H9 (cell line): ENCODE results near the gene ENC1. TPM values are rescaled to one million over a fixed set of nuclear protein-coding genes. Genes with fewer than 3 reads are reported as not detected.

Experiments used
- DNase-seq: peaks from one replicate; pipeline ENCODE4 v3.0.0-alpha.2; 2017
- H2AFZ ChIP-seq: one replicate; pipeline ENCODE4 v1.6.1; 2013; ENCODE audit warnings: mild to moderate bottlenecking, low read length, control low read depth, moderate library complexity
- H2AK5ac ChIP-seq: 2 replicates; pipeline ENCODE4 v1.6.1; 2013; ENCODE audit warnings: low read length, control low read depth, mixed read lengths; ENCODE audit not compliant: insufficient read length
- H2BK120ac ChIP-seq: one replicate; pipeline ENCODE4 v1.6.1; 2013; ENCODE audit warnings: low read depth, mild to moderate bottlenecking, low read length, control low read depth, inconsistent platforms; ENCODE audit not compliant: poor library complexity, severe bottlenecking
- H2BK12ac ChIP-seq: 2 replicates; pipeline ENCODE4 v1.6.1; 2013; ENCODE audit warnings: low read length, control low read depth, mixed read lengths, low read depth; ENCODE audit not compliant: insufficient read length
- H2BK15ac ChIP-seq: 2 replicates; pipeline ENCODE4 v1.6.1; 2013; ENCODE audit warnings: low read depth, low read length, control low read depth
- H2BK20ac ChIP-seq: one replicate; pipeline ENCODE4 v1.6.1; 2013; ENCODE audit warnings: low read depth, mild to moderate bottlenecking, low read length, control low read depth, inconsistent platforms; ENCODE audit not compliant: poor library complexity, severe bottlenecking
- H2BK5ac ChIP-seq: 2 replicates; pipeline ENCODE4 v1.6.1; 2013; ENCODE audit warnings: low read length, control low read depth, mixed read lengths; ENCODE audit not compliant: insufficient read length
- H3K14ac ChIP-seq: 2 replicates; pipeline ENCODE4 v1.6.1; 2013; ENCODE audit warnings: low read length, control low read depth; ENCODE audit not compliant: insufficient read depth
- H3K18ac ChIP-seq: 2 replicates; pipeline ENCODE4 v1.6.1; 2013; ENCODE audit warnings: low read depth, mild to moderate bottlenecking, mixed read lengths, low read length, control low read depth; ENCODE audit not compliant: insufficient read length
- H3K23ac ChIP-seq: 2 replicates; pipeline ENCODE4 v1.6.1; 2013; ENCODE audit warnings: low read length, control low read depth, mixed read lengths, low read depth; ENCODE audit not compliant: insufficient read length
- H3K23me2 ChIP-seq: 2 replicates; pipeline ENCODE4 v1.6.1; 2013; ENCODE audit warnings: low read depth, mild to moderate bottlenecking, mixed read lengths, low read length, control low read depth; ENCODE audit not compliant: insufficient read length, poor library complexity, severe bottlenecking
- H3K27ac ChIP-seq: 2 replicates; pipeline ENCODE4 v1.5.1; 2013; ENCODE audit warnings: low read length, control low read depth, mixed read lengths, low read depth; ENCODE audit not compliant: insufficient read length
- H3K27me3 ChIP-seq: 2 replicates; pipeline ENCODE4 v1.6.1; 2013; ENCODE audit warnings: low read length, control low read depth, inconsistent platforms; ENCODE audit not compliant: insufficient read depth
- H3K4ac ChIP-seq: 2 replicates; pipeline ENCODE4 v1.6.1; 2013; ENCODE audit warnings: low read depth, mild to moderate bottlenecking, control low read depth, inconsistent platforms, low read length, moderate library complexity
- H3K4me1 ChIP-seq: 2 replicates; pipeline ENCODE4 v1.6.1; 2013; ENCODE audit warnings: low read length, control low read depth, inconsistent platforms; ENCODE audit not compliant: insufficient read depth
- H3K4me2 ChIP-seq: 2 replicates; pipeline ENCODE4 v1.6.1; 2013; ENCODE audit warnings: low read length, control low read depth, mixed read lengths; ENCODE audit not compliant: insufficient read length, insufficient read depth
- H3K56ac ChIP-seq: 2 replicates; pipeline ENCODE4 v1.6.1; 2013; ENCODE audit warnings: low read depth, mild to moderate bottlenecking, mixed read lengths, low read length, control low read depth; ENCODE audit not compliant: insufficient read length
- H3K79me1 ChIP-seq: 2 replicates; pipeline ENCODE4 v1.6.1; 2013; ENCODE audit warnings: low read depth, mild to moderate bottlenecking, moderate library complexity, low read length, control low read depth, inconsistent platforms; ENCODE audit not compliant: insufficient read depth, poor library complexity, severe bottlenecking
- H3K79me2 ChIP-seq: 2 replicates; pipeline ENCODE4 v1.6.1; 2013; ENCODE audit warnings: low read length, control low read depth, inconsistent platforms; ENCODE audit not compliant: insufficient read depth
- H3K9ac ChIP-seq: 2 replicates; pipeline ENCODE4 v1.6.1; 2013; ENCODE audit warnings: low read length, control low read depth, mixed read lengths; ENCODE audit not compliant: insufficient read length; ENCODE audit errors: extremely low read depth
- H3K9me3 ChIP-seq: one replicate; pipeline ENCODE4 v1.6.1; 2013; ENCODE audit warnings: low read depth, low read length, inconsistent platforms; ENCODE audit not compliant: control insufficient read depth
- H3T11ph ChIP-seq: one replicate; pipeline ENCODE4 v1.6.1; 2013; ENCODE audit warnings: mild to moderate bottlenecking, low read length, control low read depth, inconsistent platforms
- H4K20me1 ChIP-seq: one replicate; pipeline ENCODE4 v1.6.1; 2013; ENCODE audit not compliant: control insufficient read depth, insufficient read length, insufficient read depth
- H4K5ac ChIP-seq: 2 replicates; pipeline ENCODE4 v1.6.1; 2013; ENCODE audit warnings: low read depth, mild to moderate bottlenecking, mixed read lengths, low read length, control low read depth; ENCODE audit not compliant: insufficient read length
- H4K8ac ChIP-seq: replicated peaks from 2 replicates; pipeline ENCODE4 v1.6.1; 2013; ENCODE audit warnings: low read length, control low read depth, mixed read lengths, low read depth; ENCODE audit not compliant: insufficient read length
- H4K91ac ChIP-seq: 2 replicates; pipeline ENCODE4 v1.6.1; 2013; ENCODE audit warnings: low read depth, mild to moderate bottlenecking, moderate library complexity, mixed read lengths, low read length, control low read depth; ENCODE audit not compliant: insufficient read length
- H3K27ac Mint-ChIP-seq, 3 experiments: 2 replicates in 2 of 3; 3 replicates in 1 of 3; pipeline ENCODE4 v1.8.0; 2020 to 2021; ENCODE audit warnings: mixed read lengths in 3 of 3, mild to moderate bottlenecking in 1 of 3, moderate library complexity in 1 of 3
- H3K27me3 Mint-ChIP-seq: 2 replicates; pipeline ENCODE4 v1.8.0; 2021; ENCODE audit warnings: low read depth, mild to moderate bottlenecking, moderate library complexity, mixed read lengths
- H3K36me3 Mint-ChIP-seq, 3 experiments: 2 replicates in 2 of 3; 3 replicates in 1 of 3; pipeline ENCODE4 v1.8.0; 2020 to 2021; ENCODE audit warnings: low read depth in 3 of 3, mixed read lengths in 3 of 3; ENCODE audit not compliant: insufficient read depth in 1 of 3
- H3K4me1 Mint-ChIP-seq, 2 experiments: 2 replicates each; pipeline ENCODE4 v1.8.0; 2020; ENCODE audit warnings: mixed read lengths in 2 of 2
- H3K4me3 Mint-ChIP-seq, 2 experiments: 2 replicates in 1 of 2; 3 replicates in 1 of 2; pipeline ENCODE4 v1.8.0; 2020 to 2021; ENCODE audit warnings: mild to moderate bottlenecking in 2 of 2, mixed read lengths in 2 of 2, moderate library complexity in 1 of 2
- H3K9me3 Mint-ChIP-seq, 2 experiments: 2 replicates in 1 of 2; 3 replicates in 1 of 2; pipeline ENCODE4 v1.8.0; 2020; ENCODE audit warnings: mild to moderate bottlenecking in 2 of 2, mixed read lengths in 2 of 2, moderate library complexity in 1 of 2
- CTCF ChIP-seq: fragments of 200-600 bp; sonication (generic); conservative IDR thresholded peaks from 3 replicates; pipeline ENCODE4 v1.8.0; 2021; ENCODE audit warnings: antibody characterized with exemption, mild to moderate bottlenecking
- WGBS: extraction: QIAGEN DNeasy Blood & Tissue Kit; methylation state at CpG from one replicate; pipeline ENCODE4 v1.1.7; 2013; ENCODE audit warnings: missing lambda C conversion rate, low lambda C conversion rate, mixed read lengths; ENCODE audit not compliant: insufficient read length; ENCODE audit errors: extremely low coverage; 5-methylcytosine and 5-hydroxymethylcytosine counted together
- total RNA-seq: library from RNA; stranded (reverse); gene quantifications from 2 replicates; pipeline ENCODE4 v1.2.1, GENCODE V29; 2021

The ENC1 gene
- total RNA-seq, 1 experiment from 2014 or later, result 14.4 TPM

GRCh38 chr5:74579215-74579614, 61.3 kb downstream of the ENC1 start:
- Histone ChIP-seq H3K9ac (no peak overlapping the region), H4K5ac (no peak overlapping the region), H3K4ac (no peak overlapping the region), H3K23ac (no peak overlapping the region), H3K14ac (no peak overlapping the region), H3K56ac (no peak overlapping the region), H2BK5ac (no peak overlapping the region), H2AFZ (no peak overlapping the region), H3K9me3 (no peaks in the 10 kb centered on the region), H2BK12ac (no peak overlapping the region), H2BK15ac (no peak overlapping the region), H2BK120ac (no peak overlapping the region), H3K79me1 (no peaks in the 10 kb centered on the region), H3T11ph (no peak overlapping the region), H4K20me1 (no peaks in the 10 kb centered on the region), H4K8ac (no peak overlapping the region), H4K91ac (no peak overlapping the region), H3K4me1 (no peaks in the 10 kb centered on the region), H3K4me2 (no peak overlapping the region), H3K79me2 (no peaks in the 10 kb centered on the region), H2BK20ac (no peak overlapping the region), H3K27ac (no peak overlapping the region), H3K18ac (no peak overlapping the region), H3K23me2 (no peaks in the 10 kb centered on the region), H3K27me3 (no peaks in the 10 kb centered on the region), H2AK5ac (no peak overlapping the region)
- Mint-ChIP-seq H3K27ac (no peak overlapping the region), H3K36me3 (no peaks in the 10 kb centered on the region), H3K27me3 (no peaks in the 10 kb centered on the region), H3K4me3 (no peak overlapping the region), H3K9me3 (no peaks in the 10 kb centered on the region), H3K4me1 (peaks cover 0 to 5% of the 10 kb centered on the region in 2 experiments; a peak in 2 of 4 replicates)
- WGBS, result no CpG with 5 or more reads among the region's 9 CpGs
- no peak for DNase-seq
- TF ChIP-seq CTCF, result no peak
